HL-60/S4 (cell line): Measurements from ENCODE around the gene CFAP74.

Experiments
- in situ Hi-C: fragments of 300-500 bp; cut with MboI; formaldehyde crosslinking; loops from 2 replicates; pipeline ENCODE4 v1.14.3; 2022; ENCODE audit warnings: low sequenced_read_pairs

CFAP74 gene

DNA sequence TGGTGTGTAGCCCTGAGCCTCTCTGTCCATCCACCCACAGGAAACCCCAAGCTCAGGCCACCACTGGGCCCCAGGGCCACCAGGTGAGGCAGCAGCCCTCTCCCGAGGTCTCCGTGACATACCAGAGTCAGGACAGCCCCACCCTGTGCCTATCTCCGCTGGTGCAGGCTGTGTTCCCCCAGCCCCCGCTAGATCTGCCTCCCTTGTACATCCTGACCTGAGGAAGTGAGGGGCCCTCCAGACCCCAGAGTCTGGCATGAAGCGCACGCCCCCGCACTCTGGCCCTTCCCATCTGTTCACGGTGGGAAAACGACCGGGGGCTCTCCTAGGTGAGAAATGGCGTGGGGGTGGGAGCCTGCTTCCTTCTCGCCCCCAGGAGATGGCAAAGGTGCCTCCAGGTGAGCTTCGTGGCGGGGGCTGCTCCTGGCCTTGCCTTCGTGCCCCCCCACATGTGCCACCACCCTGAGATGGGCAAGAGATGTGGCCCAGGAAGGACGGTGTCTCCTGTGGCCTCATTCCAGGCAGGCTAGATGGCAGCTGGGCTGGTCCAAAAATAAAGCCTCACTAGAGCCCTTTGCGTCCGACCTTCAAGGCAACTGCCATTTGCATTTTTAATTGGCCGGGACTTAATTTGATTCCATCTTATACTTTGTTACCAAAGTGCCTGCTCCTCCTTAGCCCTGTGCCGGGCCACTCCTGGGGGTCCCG, 18.6 kb upstream of the CFAP74 start:
- in situ Hi-C loops = no loop called here

DNA sequence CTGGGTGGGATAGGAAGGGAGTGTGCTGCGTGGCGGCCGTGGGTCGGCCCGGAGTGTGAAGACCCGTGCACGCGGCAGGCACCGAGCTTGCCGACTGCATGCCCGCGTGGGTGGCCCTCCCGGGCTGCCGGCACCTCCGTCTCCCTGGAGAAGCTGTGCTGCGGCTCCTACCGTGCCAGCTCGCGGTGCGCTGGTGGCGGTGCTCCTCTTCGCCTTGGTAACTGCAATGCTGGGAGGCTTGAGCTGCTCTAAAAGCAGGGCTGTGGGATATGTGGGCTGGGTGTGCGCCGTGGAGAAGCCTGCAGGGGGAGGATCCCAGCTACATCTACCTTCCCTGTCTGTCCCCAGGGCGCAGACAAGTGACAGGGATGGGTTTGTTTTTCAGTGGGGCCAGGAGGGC, 18.0 kb upstream of the CFAP74 start:
- in situ Hi-C loops = no loop called here

DNA sequence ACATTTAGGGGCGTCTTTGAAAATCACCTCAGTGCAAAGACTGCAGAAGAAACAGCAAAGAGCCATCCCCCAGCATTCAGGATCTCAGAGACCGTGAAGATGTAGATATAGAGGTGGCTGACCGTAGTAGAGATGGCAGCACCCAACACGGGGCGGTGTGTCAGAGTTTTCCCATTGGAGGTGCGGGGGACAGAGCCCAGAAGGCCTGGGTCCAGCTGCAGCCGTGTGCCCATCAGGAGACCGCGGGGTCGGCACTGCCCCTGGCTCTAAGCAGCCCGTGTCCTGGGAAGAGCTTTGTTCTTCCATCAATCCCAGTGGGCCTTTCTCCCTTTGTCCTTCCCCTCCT, 16.7 kb upstream of the CFAP74 start:
- in situ Hi-C loops = no loop called here

DNA sequence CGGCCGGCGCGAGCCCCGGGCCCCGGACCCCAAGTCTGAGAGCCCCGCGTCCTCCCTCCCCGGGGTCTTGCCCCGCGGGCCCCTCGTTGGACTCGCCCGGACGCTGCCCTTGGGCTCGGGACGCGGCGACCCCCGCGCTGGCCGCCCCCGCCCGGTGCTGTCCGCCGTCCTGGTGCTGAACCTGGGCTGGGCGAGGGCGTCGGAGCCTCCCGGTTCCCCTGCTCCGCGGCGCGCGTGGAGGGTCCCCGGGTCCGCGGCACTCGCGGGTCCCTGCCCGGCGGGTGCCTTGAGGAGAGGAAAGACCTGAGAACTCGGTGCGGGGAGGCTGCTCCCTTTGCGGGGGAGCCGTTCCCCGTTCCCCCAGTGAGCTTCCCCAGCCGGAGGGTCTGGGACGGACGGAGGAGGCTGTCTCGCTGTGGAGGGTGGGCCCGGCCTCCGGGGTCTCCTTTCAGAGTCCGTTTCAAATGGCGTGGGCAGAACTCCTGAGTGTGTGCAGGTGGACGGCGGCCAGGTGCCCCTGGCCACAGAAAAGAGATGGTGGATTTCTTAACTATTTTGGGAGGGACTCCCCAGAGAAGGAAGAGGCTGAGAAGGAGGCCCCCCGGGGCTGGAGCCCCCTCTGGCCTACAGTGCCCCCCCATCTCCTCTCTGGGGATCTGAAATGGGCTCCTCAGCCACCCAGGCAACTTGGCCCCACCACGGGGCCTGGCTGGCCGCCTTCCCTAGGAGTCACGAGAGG, 16.2 kb upstream of the CFAP74 start:
- in situ Hi-C loops = no loop called here

DNA sequence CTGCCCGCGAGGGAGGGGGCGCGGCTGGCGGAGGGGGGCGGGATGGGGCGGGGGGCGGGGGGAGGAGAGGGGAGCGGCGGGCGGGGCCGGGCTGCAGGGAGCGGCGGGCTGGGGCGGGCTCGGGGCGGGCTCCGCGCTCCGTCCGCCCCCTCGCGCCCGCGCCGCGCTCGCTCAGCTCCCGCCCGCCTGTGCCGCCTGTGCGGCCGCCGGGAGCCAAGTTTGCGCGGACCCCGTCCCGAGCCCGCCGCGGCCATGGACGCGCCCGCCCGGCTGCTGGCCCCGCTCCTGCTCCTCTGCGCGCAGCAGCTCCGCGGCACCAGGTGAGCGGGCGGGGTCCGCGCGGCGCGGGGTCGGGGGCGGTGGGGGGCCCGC, 15.6 kb upstream of the CFAP74 start, which contains the start of gene GABRD:
GABRD (plus strand) TSS at position 174 of the 372 bp plus-strand sequence; CDS start at position 253, 79 bp downstream.
- in situ Hi-C loops = no loop called here

DNA sequence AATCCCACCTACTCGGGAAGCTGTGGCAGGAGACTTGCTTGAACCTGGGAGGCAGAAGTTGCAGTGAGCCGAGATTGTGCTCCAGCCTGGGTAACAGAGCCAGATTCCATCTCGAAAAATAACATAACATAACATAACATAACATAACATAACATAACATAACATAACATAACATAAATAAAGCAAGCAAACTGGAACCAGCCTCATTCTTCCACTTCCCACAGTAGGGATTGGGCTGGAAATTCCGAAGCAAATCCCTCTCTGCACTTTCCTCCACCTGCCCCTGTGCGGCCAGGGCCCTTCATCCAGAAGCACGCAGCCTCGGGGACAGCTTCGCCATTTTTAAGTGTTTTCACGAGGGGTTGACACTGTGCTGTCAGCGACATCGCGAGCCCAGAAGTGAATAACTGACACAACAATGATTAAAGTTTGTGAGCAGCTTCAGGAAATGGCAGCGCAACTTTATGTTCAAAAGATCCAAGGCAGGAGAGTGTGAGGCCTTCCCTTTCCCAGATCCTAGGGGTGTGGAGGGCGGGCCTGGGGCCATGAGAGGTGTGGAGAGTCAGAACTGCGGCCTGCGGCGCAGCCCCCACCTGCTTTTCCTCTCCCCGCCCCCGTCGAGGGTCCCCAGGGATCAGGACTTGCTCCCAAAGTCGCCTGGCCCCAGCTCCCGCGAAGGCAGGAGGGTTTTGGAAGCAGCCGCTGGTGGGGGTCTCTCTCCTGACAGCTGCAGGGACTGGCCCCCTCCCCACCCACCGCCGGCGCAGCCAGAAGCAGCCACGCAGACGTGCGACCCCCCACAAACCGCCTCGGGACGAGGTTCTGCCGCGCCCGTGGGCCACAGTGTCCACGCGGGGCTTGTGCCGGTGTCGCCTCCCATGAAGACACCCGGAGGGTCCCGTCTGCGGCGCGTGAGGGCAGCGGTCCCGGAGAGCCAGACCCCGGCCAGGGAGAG, 14.9 kb upstream of the CFAP74 start:
- in situ Hi-C loops = no loop called here

DNA sequence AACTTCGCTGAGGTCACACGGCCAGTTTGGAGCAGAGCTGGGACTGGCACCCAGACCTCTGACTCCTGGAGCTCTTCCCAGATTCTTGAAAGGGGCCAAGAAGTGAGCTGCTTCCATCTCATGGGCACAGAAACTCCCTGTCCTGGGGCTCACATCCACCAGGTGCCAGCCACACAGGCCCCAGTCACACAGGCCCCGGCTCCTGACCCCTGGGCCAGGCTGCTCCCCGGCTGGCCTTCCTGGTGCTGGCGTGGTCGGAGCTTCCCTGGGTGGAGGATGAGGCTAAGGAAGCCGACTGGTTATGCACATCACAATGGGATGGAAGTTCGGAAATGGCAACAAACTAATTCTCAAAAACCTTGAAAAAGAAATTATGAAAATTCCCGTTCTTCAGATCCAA, 12.5 kb upstream of the CFAP74 start:
- in situ Hi-C loops = no loop called here

DNA sequence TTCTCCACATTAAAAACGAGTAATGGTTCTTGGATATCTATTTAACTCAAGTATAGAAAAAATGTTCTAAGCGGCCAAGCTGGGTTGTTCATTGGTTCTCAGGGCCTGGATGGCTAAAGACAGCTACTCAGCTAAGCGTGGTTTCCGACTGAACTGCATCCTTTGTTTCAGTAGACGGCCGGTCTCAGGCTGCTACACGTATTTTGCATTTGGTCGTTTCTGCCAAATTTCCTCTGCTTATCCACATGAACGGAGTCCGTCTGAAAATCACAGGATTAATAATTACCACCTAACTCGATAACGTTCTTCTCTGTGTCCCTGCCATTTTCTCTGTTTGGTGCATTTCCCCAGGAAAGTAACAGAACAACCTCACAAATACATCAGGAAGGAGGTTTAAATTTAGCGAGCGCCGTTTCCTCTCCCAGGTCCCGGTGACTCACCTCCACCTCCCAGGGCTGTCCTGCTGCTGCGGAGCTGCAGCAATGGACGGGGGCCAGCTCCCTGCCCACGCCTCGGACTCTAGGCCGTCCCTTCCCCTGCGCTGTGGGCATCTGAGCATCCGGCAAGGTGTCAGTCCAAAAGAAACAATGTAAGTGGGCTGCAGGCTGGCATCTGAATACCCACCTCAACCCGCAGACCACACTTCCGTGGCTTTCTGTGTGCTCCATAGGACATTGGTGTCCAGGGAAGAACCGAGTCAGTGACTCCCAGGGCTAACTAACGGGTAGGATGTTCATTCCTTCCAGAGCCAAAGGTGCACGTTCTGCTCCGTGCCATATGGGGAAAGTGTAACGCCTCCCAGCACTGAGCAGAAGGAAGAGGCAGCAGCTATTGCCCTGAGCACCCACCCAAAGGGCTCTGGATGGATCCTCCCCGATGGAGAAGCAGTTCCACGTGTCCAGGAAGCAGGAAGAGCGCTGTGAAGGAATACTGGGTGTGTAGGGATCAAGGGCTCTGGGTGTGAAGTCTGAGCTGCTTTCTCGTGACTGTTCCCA, 11.5 kb upstream of the CFAP74 start:
- in situ Hi-C loops = no loop called here

DNA sequence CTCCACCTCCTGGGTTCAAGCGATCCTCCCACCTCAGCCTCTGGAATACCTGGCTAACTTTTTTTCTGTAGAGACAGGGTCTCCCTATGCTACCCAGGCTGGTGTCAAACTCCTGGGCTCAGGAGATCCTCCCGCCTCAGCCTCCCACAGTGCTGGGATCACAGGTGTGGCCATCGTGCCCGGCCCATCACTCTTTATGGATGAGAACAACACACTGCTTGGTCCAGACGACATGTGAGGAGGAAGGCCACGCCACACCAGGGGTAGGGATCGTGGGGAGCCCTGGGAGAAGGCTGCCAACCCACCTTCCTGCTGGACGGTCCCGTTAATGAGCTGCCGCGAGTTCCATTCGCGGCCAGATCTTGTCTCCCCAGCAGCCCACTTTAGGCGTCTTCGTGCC, 10.6 kb upstream of the CFAP74 start:
- in situ Hi-C loops = no loop called here

DNA sequence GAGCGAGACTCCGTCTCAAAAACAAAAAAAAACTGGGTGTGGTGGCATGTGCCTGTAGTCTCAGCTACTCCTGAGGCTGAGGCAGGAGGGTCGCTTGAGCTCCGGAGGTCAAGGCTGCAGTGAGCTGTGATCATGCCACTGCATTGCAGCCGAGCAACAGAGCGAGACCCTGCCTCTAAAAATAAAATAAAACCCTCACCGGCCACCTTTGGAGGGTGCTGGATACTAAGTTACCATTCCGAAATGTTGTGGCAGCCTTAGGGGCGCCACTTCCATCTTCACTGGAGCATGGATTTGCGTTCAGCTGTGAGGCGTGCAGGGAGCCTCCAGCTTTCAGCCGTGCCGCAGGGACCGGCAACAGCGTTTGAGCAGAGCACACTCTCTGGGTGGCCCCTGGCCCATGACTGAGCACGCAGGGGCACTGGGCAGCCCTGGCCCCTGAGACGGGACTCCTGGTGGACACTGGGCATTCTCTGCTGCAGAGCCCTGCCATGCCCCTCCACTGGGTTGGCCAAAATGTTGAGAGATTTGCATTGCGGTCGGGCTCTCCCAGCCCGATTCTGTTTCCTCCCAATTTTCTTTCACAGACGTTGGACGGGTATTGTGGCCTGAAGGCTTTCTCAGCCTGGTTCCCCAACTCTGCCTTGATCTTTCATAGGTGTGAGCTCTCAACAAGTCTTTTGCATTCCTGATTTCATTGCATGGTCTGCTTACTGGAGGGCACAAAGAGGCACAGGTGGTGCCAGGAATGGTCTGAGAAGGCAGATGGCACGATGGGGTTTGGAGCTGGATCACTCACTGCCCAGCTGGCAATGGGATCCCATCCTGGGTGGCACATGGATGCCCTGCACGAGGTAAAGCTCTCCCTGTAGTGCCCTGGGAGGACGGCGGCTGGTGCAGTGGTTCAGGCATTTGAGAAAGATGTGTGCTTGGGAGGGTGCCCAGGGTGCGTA, 5.8 kb upstream of the CFAP74 start:
- in situ Hi-C loops = no loop called here

DNA sequence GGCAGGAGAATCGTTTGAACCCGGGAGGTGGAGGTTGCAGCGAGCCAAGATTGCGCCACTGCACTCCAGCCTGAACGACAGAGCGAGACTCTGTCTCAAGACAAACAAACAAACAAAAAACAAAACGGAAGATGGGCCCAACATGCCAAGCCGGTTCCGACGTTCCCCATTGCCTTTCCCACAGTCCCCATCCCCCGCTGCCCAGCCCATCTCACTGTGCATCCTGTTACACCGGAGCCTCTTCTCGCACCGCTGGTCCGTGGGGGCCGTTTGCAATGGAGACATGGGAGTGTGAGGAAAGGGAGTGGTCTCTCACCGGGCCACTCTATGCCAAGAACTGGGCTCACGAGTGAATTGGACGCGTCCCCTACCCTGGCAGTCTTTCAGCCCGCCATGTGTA, 1.3 kb upstream of the CFAP74 start:
- in situ Hi-C loops = no loop called here

DNA sequence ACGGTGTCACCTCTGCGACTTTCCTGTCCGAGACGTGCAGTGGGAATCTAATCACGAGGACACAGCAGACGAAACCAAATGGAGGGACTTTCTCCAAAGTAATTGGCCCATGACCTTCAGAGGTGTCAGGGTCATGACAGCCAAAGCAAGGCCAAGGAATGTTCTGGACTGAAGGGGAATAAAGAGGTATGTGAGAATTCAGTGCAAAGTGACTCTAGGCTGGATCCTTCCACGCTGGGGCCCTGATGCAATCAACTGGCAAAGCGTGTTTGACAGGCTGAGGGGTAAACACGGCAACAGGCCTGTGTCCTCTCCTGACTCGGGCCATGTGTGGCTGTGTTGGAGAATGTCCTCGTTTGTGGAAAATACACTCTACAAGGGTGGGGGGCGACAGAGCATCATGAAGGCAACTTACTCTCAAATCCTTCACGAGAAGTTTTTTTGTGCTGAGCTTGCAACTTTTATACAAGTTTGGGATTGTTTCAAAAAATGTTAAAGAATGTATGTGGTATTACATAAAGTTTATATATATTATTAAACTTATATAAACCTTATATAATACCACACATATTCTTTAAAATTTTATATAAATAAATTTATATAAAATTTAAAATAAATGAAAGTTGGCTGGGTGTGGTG, 1.7 kb downstream of the CFAP74 start:
- in situ Hi-C loops = no loop called here

DNA sequence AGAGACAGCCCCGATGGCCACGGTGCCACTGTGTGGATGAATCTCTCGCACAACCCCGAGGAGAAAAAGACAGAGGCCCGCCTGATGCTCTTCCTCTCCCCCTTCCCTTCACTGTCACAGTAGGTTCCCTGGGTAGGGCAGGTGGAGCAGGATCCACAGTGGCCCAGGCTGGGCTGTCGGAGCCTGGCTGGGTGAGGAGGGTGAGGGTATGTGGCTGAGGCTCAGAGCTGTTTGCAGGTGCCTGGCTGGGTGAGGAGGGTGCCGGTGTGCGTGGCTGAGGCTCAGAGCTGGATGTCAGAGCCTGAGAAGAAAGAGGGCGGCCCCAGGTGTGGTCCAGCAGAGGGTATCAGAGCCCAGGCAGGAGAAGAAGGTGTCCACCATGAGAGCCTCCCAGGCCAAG, 2.7 kb downstream of the CFAP74 start:
- in situ Hi-C loops = no loop called here

DNA sequence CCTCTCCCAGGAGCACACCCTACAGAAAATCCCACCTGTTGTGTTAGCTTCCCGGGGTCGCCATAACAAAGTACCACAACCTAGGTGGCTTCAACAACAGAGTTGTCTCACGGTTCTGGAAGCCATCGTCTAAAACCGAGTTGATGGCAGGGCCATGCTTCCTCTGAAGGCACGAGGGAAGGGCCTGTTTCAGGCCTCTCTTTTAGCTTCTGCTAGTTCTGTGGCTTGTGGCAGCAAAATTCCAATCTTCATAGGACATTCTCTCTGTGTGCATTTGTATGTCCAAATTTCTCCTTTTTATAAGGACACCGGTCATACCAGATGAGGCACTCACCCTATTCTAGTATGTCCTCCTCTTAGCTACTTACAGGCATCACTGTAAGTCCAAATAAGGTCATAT, 3.2 kb downstream of the CFAP74 start:
- in situ Hi-C loops = no loop called here

DNA sequence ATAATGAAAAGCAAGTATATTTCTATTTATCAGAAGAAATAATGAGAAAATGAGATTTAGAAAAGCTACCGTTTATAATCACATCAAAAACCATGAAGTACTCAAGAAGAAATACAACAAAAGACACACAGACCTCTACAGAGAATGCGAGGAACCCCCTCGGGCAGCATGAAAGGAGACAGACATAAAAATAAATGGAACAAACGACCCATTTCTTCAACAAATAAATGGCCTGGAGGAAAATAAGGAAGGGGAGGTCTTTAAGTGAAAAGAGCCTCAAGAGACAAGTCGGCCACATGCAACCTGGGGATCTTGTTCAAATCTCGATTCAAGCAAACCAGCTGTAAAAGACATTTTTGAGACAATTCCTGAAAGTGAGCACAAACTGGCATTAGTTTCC, 6.0 kb downstream of the CFAP74 start:
- in situ Hi-C loops = no loop called here

DNA sequence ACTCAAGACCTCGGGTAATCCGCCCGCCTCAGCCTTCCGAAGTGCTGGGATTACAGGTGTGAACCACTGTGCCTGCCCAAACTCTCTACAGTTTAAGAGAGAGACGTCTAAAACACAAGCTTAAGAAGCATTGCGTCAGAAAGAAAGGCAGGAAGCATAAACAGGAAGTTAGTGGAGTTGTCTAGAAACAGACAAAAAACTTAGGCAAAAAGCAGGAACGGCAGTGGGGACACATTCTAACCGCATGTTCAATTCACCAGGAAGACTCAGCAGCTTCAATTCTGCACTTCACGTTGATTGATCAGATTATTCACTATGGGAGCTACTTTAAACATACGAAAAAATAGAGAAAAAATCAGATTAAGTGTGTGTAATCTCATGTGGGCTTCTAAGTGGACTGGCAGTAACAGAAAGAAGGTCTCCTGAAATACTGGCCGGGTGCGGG, 7.4 kb downstream of the CFAP74 start:
- in situ Hi-C loops = no loop called here

DNA sequence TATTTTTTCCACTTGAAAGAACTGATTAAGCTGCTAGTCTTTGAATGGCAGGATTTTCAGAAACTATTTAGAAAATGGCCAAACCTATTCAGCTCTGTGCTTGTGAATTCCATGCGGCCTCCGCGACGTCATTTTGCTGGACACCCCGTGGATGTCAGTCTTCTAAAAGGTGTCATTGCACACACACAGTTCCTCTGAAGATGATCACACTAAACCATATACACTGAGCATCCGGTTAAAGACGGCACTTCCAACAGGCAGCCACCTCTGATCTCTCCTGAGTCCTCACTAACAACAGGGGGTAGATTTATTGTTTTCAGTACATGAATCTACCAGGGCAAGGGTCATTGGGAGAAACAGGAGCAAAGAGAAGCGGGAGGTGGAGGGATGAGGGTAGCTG, 9.1 kb downstream of the CFAP74 start:
- in situ Hi-C loops = no loop called here

DNA sequence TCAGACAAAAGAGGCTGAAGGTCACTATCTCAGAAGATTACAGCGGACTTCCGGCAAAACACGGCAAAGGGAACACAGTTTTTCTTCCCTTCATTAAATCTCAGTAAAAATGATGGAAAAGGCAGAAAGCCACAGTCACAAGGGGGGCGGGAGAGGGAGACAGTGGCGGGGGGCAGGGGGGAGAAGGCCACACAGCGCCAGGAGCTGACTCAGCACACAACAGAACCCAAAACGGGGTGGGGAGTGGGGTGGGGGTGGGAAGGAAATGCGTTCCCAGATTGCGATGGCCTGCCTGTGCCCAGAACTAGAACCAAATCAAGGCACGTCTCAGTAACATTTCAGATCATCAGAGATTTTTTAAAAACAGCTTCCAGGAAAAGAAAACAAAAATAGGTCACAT, 13.4 kb downstream of the CFAP74 start:
- in situ Hi-C loops = no loop called here

DNA sequence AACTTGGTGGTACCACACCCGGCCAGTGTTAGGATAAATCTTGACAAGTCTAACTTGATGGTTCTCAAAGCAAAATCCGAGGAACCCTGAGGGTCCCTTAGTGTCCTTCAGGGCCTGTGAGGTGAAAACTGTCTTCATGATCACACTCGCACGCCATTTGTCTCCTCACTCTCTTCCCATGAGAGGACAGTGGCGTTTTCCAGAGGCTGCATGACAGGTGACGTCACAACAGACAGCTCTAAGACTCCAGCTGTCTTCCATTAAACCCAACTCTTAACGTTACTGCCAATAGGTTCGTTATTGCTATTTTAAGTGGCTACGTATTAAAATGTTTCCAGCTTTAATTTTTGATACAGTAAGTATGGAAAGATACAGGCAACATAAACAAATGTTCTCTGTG, 13.8 kb downstream of the CFAP74 start:
- in situ Hi-C loops = no loop called here
